ENCODE measurements around the gene GGACT. TPM values are rescaled to one million over a fixed set of nuclear protein-coding genes. Genes with fewer than 3 reads are reported as not detected.

GGACT gene
- total RNA-seq, 1 experiment from 2014 or later: 2.5 TPM

DNA sequence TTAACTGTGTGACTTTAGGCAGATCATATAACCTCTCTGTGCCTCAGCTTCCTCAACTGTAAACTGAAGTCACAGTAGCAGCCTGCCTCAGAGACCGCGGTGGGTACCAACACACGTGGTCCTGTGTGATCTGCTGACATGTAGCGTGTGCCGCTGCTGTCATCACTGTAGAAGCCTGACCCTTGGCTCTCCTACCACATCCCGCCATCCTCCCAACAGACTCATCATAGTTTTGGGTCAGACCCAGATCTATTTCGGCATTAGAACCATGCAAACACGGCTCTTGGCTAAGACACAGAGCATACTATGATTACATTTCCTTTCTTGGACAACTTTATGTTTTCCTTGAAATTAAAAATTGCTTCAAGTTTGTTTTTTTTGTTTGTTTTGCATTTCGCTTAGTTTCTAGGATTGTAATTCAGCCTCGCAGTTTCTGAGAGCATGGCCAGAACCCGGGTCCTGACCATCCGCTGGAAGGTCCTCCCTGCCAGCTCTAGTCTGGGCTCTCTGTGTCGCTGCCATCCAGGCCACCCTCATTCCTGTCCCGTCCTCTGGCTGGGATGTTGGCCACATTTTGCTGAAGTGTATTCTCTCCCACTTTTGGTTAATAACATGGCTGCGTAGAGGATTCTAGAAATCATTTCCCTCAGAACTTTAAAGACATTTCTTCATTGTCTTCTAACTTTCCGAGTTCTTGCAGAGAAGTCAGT, 53.0 kb downstream of the GGACT start:
- DNase-seq (ENCODE audit: low read depth, low spot score): no peak
- Histone ChIP-seq H3K4me1 (ENCODE audit: control insufficient read depth, insufficient read depth, low read length) (no peaks in the 10 kb centered on the region), H3K27me3 (ENCODE audit: control insufficient read depth, insufficient read depth, low read length) (no peaks in the 10 kb centered on the region), H3K36me3 (ENCODE audit: control insufficient read depth, insufficient read depth, low read length) (no peaks in the 10 kb centered on the region), H3K4me3 (ENCODE audit: low read depth in 2 of 2, low read length in 2 of 2) (no peak overlapping the region), H3K27ac (ENCODE audit: low read length) (no peak overlapping the region), H3K9me3 (ENCODE audit: control insufficient read depth, insufficient read depth, low read depth, low read length) (no peaks in the 10 kb centered on the region)
- no TSS peak for BruUV-seq (replicated peaks)
- intact Hi-C loops (cut with micrococcal nuclease; ENCODE audit: unreplicated experiment) (no loop called here), in situ Hi-C loops (cut with HindIII; ENCODE audit: low pct_unique_long_range_greater_than_20kb, low sequenced_read_pairs) (no loop called here)
- ChIA-PET POLR2A (interaction anchor here (0.6 kb wide), 1 partner anchor 15 kb away, joined by 3 read pairs; no protein-coding TSS in a partner anchor), CTCF (no interaction called here)
- TF ChIP-seq SIN3A (IDR thresholded peaks at IDR 0.05; ENCODE audit: borderline replicate concordance, insufficient read depth, low read depth, low read length): no peak
- TF ChIP-seq POLR2AphosphoS5 (IDR thresholded peaks at IDR 0.05; ENCODE audit: low read depth, low read length): no peak
- TF ChIP-seq, protein P1, sequence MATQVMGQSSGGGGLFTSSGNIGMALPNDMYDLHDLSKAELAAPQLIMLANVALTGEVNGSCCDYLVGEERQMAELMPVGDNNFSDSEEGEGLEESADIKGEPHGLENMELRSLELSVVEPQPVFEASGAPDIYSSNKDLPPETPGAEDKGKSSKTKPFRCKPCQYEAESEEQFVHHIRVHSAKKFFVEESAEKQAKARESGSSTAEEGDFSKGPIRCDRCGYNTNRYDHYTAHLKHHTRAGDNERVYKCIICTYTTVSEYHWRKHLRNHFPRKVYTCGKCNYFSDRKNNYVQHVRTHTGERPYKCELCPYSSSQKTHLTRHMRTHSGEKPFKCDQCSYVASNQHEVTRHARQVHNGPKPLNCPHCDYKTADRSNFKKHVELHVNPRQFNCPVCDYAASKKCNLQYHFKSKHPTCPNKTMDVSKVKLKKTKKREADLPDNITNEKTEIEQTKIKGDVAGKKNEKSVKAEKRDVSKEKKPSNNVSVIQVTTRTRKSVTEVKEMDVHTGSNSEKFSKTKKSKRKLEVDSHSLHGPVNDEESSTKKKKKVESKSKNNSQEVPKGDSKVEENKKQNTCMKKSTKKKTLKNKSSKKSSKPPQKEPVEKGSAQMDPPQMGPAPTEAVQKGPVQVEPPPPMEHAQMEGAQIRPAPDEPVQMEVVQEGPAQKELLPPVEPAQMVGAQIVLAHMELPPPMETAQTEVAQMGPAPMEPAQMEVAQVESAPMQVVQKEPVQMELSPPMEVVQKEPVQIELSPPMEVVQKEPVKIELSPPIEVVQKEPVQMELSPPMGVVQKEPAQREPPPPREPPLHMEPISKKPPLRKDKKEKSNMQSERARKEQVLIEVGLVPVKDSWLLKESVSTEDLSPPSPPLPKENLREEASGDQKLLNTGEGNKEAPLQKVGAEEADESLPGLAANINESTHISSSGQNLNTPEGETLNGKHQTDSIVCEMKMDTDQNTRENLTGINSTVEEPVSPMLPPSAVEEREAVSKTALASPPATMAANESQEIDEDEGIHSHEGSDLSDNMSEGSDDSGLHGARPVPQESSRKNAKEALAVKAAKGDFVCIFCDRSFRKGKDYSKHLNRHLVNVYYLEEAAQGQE (IDR thresholded peaks at IDR 0.05; ENCODE audit: insufficient read depth in 1 of 2, low read depth in 2 of 2, low read length in 1 of 2): no peak
- TF ChIP-seq CTCF (IDR thresholded peaks at IDR 0.05): no peak
- TF ChIP-seq TCF7L2 (IDR thresholded peaks at IDR 0.05; ENCODE audit: low read depth, low read length): no peak
- no peak for ATAC-seq

DNA sequence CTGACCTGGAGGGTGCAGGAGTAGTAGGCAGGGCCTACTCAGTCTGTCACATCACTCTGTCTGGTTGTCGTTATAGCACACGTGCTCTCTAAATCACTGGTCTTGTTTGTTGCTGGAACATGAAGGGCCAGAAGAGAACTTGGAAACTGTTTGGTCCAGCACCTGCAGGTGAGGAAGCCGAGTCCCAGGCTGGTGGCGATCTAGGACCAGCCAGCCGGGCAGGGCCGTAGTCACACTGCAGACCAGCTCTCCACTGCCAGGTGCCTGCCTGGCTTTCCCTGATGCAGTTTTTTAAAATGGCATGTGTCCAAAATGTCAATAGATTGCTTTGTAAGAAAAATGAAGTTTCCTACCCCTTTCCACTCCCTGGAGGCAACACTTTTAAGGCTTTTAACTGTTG, 53.7 kb downstream of the GGACT start:
- TF ChIP-seq POLR2AphosphoS5 (IDR thresholded peaks at IDR 0.05; ENCODE audit: low read depth, low read length) (no peak), CTCF (IDR thresholded peaks at IDR 0.05) (no peak), SIN3A (IDR thresholded peaks at IDR 0.05; ENCODE audit: borderline replicate concordance, insufficient read depth, low read depth, low read length) (no peak), TCF7L2 (IDR thresholded peaks at IDR 0.05; ENCODE audit: low read depth, low read length) (no peak)
- TF ChIP-seq, protein P1 (IDR thresholded peaks at IDR 0.05; ENCODE audit: insufficient read depth in 1 of 2, low read depth in 2 of 2, low read length in 1 of 2): no peak
- BruUV-seq (replicated peaks): no TSS peak

More for the DNA sequence above, 53.7 kb downstream of the GGACT start:
- H3K9me3 ChIP-seq (ENCODE audit: control insufficient read depth, insufficient read depth, low read depth, low read length): no peaks in the 10 kb centered on the region
- ChIA-PET CTCF (no interaction called here), POLR2A (no interaction called here)
- H3K27ac ChIP-seq (ENCODE audit: low read length): no peak overlapping the region
- H3K36me3 ChIP-seq (ENCODE audit: control insufficient read depth, insufficient read depth, low read length): no peaks in the 10 kb centered on the region
- DNase-seq (ENCODE audit: low read depth, low spot score): no peak
- H3K4me1 ChIP-seq (ENCODE audit: control insufficient read depth, insufficient read depth, low read length): no peaks in the 10 kb centered on the region
- H3K27me3 ChIP-seq (ENCODE audit: control insufficient read depth, insufficient read depth, low read length): no peaks in the 10 kb centered on the region
- ATAC-seq: no peak
- no peak overlapping the region for H3K4me3 ChIP-seq (ENCODE audit: low read depth in 2 of 2, low read length in 2 of 2)
- in situ Hi-C loops (cut with HindIII; ENCODE audit: low pct_unique_long_range_greater_than_20kb, low sequenced_read_pairs): no loop called here
- intact Hi-C loops (cut with micrococcal nuclease; ENCODE audit: unreplicated experiment): no loop called here

Data from Panc1 (cell line).